Muscle layer of duodenum (tissue), 2 donors: Measurements from ENCODE around the gene CCL5.

Experiments used
- H3K27ac ChIP-seq: one replicate; pipeline ENCODE4 v1.7.0; 2013; ENCODE audit warnings: mild to moderate bottlenecking, low read length
- H3K27me3 ChIP-seq: one replicate; pipeline ENCODE4 v1.7.0; 2013; ENCODE audit warnings: low read depth, mild to moderate bottlenecking, control low read depth, low read length
- H3K36me3 ChIP-seq, 2 donors: one replicate each; pipeline ENCODE4 v1.7.0; 2013; ENCODE audit warnings: low read length in 2 of 2, control low read depth in 1 of 2, mild to moderate bottlenecking in 1 of 2; ENCODE audit not compliant: insufficient read depth in 2 of 2, control insufficient read depth in 1 of 2
- H3K4me1 ChIP-seq, 2 donors: one replicate each; pipeline ENCODE4 v1.7.0; 2013; ENCODE audit warnings: low read length in 2 of 2, mild to moderate bottlenecking in 2 of 2, control low read depth in 1 of 2, moderate library complexity in 1 of 2; ENCODE audit not compliant: insufficient read depth in 2 of 2, control insufficient read depth in 1 of 2
- H3K4me3 ChIP-seq, 2 donors: one replicate each; pipeline ENCODE4 v1.7.0; 2013; ENCODE audit warnings: low read length in 2 of 2, low read depth in 1 of 2, mild to moderate bottlenecking in 1 of 2
- H3K9me3 ChIP-seq, 2 donors: one replicate each; pipeline ENCODE4 v1.7.0; 2013; ENCODE audit warnings: low read length in 2 of 2, control low read depth in 1 of 2, mild to moderate bottlenecking in 1 of 2; ENCODE audit not compliant: control insufficient read depth in 1 of 2
- donor health status: healthy.

Gene CCL5

DNA sequence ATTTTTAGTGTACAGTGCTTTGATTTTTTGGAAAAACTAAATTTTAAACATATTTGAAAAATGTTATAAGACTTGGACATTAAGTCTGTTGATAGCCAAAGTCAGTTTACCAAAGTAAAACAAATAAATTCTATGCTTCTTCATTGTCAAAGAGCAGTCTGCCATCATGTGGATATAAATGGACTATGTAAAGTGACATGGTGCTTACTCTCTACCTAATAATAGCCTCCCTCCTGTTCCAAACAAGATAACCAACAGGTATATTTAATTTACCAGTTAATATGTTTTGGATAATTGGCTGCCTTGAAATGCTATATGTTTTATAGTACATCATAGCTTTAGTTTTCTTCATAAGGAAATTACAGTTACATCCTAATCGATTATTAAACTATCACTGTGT is 55.0 kb downstream of the CCL5 start:
- peaks cover 49 to 55% of the 10 kb centered on the region in 2 donors for H3K36me3 ChIP-seq
- no peak overlapping the region for H3K27ac ChIP-seq
- H3K9me3 ChIP-seq = no peaks in the 10 kb centered on the region
- H3K4me1 ChIP-seq = no peaks in the 10 kb centered on the region
- no peak overlapping the region for H3K4me3 ChIP-seq
- no peaks in the 10 kb centered on the region for H3K27me3 ChIP-seq
